GM19324 (cell line): ENCODE results near the gene TRAPPC13.
"Not testable (repeated sequence)": the region's sequence is repeated elsewhere in the genome, so short reads cannot be mapped to it uniquely, and the experiment has no call there.

Source experiments
- ATAC-seq: cut with Tn5 transposase; IDR thresholded peaks from one replicate; pipeline ENCODE4 v1.9.1; 2021; ENCODE audit warnings: mild to moderate bottlenecking, moderate library complexity; ENCODE audit not compliant: unreplicated experiment, low FRiP score

TRAPPC13 gene, protein sequence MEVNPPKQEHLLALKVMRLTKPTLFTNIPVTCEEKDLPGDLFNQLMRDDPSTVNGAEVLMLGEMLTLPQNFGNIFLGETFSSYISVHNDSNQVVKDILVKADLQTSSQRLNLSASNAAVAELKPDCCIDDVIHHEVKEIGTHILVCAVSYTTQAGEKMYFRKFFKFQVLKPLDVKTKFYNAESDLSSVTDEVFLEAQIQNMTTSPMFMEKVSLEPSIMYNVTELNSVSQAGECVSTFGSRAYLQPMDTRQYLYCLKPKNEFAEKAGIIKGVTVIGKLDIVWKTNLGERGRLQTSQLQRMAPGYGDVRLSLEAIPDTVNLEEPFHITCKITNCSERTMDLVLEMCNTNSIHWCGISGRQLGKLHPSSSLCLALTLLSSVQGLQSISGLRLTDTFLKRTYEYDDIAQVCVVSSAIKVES

DNA sequence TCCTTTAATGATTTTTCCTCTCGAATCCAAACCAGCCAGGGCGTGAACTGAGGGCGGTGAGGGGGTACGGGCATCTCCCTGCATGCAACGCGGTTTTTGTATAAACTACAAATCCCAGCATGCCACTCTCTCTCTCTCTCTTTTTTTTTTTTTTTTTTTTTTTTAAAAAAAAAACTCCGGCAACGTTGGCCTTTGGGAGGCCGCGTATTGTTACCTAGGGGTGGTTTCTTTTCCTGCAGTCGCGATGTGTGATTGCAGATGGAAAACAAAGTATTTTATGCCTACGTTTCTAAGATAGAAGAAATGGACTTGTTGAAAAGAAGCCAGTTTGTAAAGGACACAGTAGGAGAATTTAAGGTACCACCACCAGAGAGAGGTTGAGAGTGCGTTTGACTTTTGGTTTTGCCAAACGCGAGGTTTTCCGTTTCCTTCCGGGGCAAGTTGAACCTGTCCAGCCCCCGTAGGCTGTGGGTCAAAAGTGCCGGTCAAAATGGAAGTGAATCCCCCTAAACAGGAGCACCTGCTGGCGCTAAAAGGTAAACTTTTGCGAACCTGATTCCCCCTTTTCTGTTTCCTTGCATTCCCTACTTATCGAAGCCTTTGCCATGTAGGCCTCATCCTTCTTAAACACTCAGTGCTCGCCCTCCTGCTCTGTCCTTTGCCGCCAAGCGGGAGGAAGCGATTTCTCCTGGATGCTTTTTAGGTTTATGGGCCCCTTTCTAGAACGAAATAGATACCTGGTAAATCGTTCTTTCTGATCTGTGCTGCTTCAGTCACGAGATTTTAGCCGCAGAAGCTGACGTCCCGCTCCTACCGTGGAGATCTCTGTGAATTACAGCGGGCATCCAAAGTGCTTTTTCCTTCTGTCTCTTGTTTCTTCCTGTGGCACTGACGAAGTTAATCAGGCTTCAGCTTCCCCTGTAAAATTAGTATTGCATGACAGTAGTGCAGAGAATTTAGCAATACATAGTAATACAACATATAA lies at the start of gene TRAPPC13, which contains the start of gene SHLD3:
TSS of gene TRAPPC13 (plus strand) at position 457 of the 985 bp plus-strand sequence. CDS start at position 491, 34 bp downstream.
TSS of gene SHLD3 (plus strand) at position 457 of the 985 bp plus-strand sequence. CDS start 4,561 bp downstream, outside the sequence.
- ATAC-seq = peak; percentile 78

DNA sequence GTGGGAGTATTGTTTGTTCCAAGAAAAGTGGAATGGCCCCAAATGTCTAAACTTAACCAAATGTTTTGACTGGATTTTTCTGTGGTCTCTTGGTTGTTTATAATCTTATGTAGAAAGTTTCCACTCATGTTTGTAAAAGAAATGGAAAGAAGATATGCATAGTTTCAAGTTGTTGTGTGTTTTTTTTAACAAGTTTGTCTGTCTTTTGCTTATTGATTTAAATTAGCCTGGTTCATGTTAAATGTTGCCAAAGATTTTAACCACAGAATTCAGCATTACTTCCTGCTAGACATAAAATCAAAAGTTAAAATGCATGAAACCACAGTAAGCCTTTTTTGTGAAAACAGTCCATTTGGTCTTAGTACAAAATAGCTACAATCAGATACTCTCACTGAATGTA lies 47.7 kb upstream of the TRAPPC13 start:
- ATAC-seq = no peak

DNA sequence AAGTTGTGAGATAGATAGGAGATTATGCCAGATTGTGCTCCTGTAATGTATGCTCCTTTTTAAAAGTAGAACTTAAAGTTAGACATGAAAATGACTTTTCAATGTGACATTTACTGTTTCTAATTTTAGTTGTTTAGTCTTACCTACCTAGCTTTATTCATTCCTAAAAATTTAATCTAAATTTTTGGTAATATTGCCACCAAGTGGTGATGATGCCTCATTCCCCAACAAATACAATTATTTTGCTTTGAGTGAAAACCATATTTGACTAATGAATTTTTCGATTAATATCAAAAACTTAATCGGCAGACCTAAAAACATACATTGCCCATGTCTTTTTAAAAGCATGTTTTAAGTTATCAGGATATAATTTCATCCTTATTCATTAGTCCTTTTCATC lies 36.1 kb upstream of the TRAPPC13 start:
- no peak for ATAC-seq

DNA sequence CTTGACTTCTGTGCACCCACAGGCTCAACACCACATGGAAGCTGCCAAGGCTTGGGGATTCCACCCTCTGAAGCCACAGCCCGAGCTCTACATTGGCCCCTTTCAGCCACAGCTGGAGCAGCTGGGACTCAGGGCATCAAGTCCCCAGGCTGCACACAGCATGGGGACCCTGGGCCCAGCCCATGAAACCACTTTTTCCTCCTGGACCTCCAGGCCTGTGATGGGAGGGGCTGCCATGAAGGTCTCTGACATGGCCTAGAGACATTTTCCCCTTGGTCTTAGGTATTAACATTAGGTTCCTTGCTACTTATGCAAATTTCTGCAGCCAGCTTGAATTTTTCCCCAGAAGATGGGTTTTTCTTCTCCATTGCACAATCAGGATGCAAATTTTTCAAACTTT lies 23.1 kb upstream of the TRAPPC13 start:
- not testable (repeated sequence) for ATAC-seq

DNA sequence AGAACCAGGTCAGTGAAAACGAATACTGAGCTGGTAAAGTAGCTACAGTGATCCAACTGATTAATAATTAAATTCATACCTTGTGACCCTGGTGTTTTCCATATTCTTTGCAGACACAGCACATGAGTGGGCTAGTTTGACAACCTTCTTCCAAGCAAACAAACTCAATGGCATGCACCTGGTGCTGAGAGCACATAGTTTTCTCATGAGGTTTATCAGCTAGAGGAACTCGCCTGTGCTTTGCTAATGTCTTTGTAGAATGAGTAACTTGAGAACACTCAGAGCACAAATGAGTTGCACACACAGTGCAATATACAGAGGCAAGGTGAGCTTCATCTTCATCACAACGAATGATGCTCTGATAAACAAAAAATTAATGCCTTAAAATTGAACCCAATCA lies 13.3 kb upstream of the TRAPPC13 start:
- ATAC-seq = no peak

DNA sequence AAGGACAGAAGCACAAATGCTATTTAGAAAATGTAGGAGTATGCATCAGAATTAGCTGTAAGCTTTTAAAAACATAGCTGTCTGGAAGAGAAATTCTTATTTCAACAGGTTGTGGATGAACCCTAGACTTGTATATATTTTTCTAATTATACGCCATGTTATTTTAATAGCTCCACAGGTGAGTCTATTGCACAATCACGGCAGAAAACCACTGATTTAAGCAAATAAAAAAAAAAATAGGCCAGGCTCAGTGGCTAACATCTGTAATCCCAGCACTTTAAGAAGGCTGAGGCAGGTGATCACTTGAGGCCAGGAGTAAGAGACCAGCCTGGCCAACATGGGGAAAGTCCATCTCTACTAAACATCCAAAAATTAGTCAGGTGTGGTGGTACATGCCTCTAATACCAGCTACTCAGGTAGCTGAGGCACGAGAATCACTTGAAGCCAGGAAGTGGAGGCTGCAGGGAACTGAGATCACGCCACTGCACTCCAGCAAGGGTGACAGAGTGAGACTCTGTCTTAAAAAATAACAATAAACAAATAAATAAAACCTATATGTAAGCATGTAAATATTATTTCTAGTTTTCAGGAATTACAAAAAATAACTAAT lies 12.4 kb upstream of the TRAPPC13 start:
- no peak for ATAC-seq

DNA sequence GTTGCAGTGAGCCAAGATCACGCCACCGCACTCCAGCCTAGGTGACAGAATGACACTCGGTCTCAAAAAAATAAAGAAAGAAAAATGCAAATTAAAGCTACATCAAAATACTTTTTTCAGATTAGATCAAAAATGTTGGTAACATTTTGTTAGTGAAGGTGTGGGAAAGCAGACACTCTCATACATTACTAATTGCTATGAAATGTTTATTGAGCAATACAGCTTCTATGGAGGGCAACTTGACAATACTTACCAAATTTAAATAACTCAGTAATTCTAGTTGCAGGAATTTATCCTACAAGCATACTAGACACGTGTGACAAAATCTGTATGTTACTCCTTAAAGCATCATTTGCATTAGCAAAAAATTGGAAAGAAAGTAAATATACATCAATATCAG lies 4.8 kb upstream of the TRAPPC13 start:
- no peak for ATAC-seq

DNA sequence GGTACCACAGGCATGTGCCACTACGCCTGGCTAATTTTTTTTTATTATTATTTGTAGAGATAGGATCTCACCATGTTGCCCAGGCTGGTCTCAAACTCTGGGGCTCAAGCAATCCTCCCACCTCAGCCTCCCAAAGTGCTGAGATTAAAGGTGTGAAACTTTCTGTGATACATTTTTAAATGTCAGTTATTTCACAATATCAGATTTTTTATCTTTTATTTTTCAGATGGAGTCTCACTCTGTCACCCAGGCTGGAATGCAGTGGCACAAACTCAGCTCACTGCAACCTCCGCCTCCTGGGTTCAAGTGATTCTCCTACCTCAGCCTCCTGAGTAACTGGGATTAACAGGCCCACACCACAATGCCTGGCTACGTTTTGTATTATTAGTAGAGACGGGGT lies 2.9 kb upstream of the TRAPPC13 start:
- ATAC-seq = not testable (repeated sequence)

DNA sequence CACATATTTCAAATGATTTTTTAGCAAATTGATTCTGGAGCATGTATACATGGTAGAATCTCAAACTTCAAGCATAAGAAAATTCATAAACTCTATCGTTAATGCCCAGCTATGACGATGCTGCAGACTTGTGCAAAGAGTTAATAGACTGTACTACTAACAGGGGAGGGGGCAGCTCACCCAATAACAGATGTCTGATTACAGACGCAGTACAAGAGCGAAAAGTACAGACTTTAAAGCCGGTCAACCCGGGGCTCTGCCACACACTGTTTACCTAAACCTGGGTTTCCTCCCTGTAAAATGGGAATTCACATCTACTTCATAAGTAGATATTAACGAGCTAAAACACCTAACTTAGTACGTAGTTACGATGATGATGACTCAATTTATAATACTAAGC lies 1.3 kb upstream of the TRAPPC13 start:
- no peak for ATAC-seq

DNA sequence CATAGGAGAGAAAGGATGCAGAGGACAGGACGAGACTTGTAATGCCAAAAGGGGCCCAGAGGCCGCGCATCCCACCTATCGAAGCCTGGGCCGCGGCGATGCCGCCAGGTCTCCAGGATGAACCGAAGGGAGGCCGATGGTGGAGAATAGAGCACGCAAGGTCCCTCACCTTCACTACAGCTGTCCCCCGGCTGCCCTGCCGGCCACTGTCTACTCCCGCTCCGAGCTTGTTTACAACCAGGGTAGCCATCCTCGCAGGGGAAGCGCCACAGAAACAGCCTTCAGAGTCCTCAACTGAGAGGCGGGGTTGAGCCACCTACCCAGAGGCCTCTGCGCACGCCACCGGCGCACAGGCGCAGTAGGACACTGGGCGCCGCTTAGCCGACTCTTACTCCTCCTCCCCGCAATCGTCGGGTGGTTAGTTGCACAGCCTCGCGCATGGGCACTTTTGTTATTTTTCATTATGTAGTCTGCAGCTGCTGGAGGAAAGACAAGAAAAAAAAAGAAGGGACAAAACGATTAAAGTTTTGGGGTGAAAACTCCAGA lies 729 bp upstream of the TRAPPC13 start, which contains the start of gene TRIM23:
TSS of gene TRIM23 (minus strand) at position 309 of the 546 bp plus-strand sequence. CDS start at position 250, 59 bp downstream.
- peak; percentile 96 for ATAC-seq

DNA sequence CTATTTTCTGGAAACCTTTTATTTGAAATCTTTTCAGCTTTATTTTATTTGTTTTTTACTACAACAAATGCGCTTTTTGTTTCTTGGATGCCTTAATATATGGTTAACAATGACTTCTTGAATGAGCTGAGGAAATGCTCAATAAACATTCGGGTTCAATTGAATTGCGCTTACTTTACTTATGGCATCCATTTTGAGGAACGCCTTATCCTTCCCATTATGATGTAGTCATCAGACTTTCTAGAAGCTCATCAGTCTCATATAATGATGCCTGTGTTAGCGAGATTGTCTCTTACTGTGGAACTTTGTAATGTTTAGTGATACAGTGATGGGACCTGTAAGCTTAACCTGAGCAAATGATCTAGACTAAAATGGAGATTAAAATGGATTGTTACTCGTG lies 916 bp downstream of the TRAPPC13 start:
- ATAC-seq = no peak

DNA sequence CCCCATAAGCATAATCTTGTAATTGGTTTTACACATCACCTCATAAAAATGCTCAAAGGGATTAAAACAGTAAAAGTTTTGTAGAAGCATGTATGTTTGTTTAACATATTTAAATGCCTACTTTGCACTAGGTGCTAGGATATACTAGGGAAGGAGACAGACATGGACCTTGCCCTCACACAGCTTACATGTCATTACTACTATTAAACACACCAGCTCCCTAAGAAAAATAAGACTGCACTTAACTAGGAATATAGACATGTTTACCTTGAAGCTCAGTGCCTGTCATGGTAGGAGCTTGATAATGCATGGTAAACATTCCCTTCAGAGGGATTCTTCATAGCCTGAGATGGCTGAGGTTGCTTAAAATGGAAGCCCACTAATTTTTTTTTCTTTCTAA lies 6.2 kb downstream of the TRAPPC13 start:
- ATAC-seq = no peak

DNA sequence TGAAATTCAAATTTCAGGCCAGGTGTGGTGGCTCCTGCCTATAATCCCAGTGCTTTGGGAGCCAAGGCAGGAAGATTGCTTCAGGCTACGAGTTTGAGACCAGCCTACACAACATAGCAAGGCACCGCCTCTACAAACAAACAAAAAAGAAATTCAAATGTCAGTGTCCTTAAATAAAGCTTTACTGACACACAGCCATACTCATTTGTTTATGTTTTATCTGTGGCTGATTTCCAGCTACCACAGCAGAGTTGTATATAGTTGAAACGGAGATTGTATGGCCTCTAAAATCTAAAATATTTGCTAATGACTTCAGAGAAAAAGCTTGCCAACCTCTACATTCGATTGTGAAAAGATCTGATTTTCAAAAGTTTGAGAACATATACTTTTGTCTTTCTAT lies 15.4 kb downstream of the TRAPPC13 start:
- ATAC-seq = no peak

DNA sequence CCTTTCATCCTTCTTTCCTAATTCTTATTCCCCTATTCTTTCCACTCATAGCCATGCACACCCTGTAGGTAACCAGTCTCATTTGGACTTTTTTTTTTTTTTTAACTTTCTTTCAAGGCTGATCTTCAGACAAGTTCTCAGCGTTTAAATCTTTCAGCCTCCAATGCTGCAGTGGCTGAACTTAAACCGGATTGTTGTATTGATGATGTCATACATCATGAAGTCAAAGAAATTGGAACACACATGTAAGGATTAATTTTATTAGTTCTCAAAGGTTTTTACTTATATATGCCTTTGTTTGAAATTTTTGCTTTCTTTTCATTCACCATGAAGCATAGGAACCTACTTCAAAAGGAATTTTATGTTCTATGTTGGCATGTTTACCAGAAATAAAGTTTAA lies 22.1 kb downstream of the TRAPPC13 start:
- no peak for ATAC-seq

DNA sequence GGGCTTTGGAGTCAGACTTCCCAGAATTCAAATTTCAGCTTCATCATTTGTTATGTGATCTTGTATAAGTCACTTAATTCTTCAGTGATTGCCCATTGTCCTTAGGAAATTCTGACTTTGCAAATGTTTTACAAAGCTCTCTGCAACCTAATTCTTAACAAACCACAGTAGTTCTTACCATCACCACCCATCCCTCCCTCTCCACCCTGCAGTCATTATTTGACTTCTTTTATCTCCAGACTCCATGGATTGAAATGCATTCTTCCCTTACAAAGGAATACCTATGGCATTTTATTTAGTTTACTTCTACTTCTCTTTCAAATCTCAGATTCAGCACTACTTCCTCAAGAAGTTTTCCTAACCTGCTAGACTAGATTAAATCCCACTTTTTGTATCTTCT lies 23.1 kb downstream of the TRAPPC13 start:
- no peak for ATAC-seq

DNA sequence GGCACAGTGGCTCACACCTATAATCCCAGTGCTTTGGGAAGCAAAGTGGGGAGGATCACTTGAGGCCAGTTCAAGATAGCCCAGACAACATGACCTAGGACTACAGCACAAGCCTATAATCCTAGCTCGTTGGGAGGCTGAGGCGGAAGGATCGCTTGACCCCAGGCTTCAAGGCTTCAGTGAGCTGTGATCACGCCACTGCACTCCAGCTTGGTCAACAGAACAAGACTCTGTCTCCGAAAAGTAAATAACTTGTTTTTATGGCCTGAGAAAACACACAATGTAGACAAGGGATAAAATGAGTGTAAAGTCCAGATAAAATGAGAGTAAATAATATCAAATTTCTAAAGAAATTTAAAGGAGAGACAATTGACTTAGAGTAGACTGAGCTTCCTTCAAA lies 26.3 kb downstream of the TRAPPC13 start:
- no peak for ATAC-seq

DNA sequence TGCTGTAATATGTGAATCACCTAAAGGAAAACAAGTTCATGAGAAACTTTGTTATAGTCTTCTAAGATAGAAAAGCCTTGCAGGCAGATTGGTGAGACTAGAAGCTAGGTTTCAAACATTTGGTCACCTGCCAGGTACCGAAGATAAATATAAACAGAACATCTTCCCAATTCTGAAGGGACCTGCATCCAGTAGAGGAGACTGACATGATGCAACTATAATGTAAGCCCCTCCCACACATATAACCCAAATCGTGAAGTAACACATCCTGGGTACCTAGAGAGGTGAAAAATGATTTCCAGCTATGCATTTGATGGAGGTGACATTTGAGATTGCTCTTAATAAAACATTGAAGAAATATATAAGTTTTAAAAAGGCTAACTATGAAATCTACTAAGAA lies 29.9 kb downstream of the TRAPPC13 start:
- no peak for ATAC-seq

DNA sequence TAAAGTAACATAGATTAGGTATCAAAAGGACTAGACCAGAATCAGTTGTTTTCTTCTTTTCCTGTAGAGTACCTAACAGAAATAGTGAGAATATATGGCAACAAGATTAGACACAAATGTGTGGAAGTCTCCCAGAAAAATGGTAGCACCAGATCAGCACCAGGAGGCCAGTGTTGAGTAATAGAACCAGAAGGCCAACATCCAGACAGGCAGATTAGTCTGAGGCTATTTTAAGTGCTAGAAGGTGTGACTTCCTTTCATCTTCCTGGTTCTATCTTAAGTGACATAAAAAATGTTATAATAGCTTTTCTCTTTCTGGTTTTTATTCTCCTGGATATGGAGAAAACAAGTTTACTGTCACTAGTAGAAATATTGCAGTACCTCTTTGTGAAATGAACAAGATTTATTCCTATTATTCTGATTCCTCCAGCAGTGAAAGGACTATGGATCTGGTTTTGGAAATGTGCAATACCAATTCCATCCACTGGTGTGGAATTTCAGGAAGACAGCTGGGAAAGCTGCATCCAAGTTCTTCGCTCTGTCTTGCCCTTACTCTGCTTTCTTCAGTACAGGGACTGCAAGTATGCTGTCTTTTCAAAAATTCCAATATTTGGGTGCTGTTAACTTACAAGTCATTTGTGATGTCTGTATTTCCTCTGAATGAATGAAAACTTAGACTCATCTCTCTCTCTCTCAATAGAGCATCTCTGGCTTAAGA lies 39.1 kb downstream of the TRAPPC13 start:
- no peak for ATAC-seq

DNA sequence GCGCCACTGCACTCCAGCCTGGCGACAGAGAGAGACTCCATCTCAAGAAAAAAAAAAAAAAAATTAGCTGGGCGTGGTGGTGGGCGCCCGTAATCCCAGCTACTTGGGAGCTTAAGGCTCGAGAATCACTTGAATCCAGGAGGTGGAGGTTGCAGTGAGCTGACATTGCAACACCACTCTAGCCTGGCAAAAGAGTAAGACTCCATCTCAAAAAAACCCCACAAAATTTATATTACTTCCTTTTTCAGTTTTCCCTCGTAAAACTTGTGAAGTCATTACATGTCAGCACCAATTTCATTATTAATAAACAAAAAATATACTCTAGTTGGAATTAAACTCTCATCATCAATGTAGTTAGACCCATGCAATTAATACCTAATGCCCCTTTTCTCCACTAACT lies 43.9 kb downstream of the TRAPPC13 start:
- no peak for ATAC-seq

DNA sequence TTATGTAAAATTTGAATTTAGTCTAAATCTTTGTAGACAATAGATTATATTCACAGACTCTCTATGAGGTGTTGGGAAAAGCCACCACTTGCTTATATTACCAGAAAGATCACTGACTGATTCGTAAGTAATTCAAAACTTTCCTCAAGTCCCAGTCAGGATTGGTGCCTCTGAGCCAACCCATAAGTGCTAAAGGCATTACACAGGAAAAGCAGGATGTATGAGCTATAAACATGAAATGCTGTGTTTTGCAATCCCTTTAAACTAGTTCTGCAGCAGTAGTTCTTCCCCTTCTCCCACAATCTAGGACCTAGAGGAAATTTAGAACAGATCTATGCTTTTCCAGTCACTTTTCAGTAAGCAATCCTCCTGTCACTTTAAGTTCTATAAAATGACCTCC lies 48.0 kb downstream of the TRAPPC13 start:
- ATAC-seq = no peak
